GM18511 (cell line): Measurements from ENCODE around the gene TLE5.
"Not testable (repeated sequence)": the region's sequence is repeated elsewhere in the genome, so short reads cannot be mapped to it uniquely, and the experiment has no call there.

Experiments used
- ATAC-seq: cut with Tn5 transposase; IDR thresholded peaks from one replicate; pipeline ENCODE4 v1.9.1; 2021; ENCODE audit warnings: mild to moderate bottlenecking, moderate library complexity; ENCODE audit not compliant: unreplicated experiment

Gene TLE5

GRCh38 chr19:3045885-3046697, 16.2 kb downstream of the TLE5 start:
- ATAC-seq = no peak

- no peak for ATAC-seq
Measured at GRCh38 chr19:3045191-3045590, 17.1 kb downstream of the TLE5 start.

GRCh38 chr19:3042621-3043267, 19.6 kb downstream of the TLE5 start:
- ATAC-seq = no peak

- ATAC-seq = no peak
Measured at GRCh38 chr19:3041761-3042620, 20.3 kb downstream of the TLE5 start.

GRCh38 chr19:3041327-3041726, 21.0 kb downstream of the TLE5 start:
- ATAC-seq = no peak

- ATAC-seq = no peak
Measured at GRCh38 chr19:3039641-3040077, 22.6 kb downstream of the TLE5 start.

- ATAC-seq = no peak
Measured at GRCh38 chr19:3039125-3039524, 23.2 kb downstream of the TLE5 start.

- no peak for ATAC-seq
Measured at GRCh38 chr19:3038214-3038613, 24.1 kb downstream of the TLE5 start.

GRCh38 chr19:3036977-3037544, 25.2 kb downstream of the TLE5 start:
- not testable (repeated sequence) for ATAC-seq

GRCh38 chr19:3036119-3036976, 25.9 kb downstream of the TLE5 start:
- ATAC-seq = peak; percentile 41

GRCh38 chr19:3035542-3036118, 26.7 kb downstream of the TLE5 start:
- peak; percentile 92 for ATAC-seq

- ATAC-seq = peak; percentile 6
Measured at GRCh38 chr19:3034656-3035541, 27.4 kb downstream of the TLE5 start.

GRCh38 chr19:3034406-3034655, 28.0 kb downstream of the TLE5 start:
- ATAC-seq = no peak

GRCh38 chr19:3033595-3034405, 28.5 kb downstream of the TLE5 start:
- ATAC-seq = no peak

GRCh38 chr19:3031607-3031867, 30.8 kb downstream of the TLE5 start:
- no peak for ATAC-seq

GRCh38 chr19:3029065-3029923, 33.0 kb downstream of the TLE5 start, which contains the start of gene TLE2:
TLE2 (minus strand) TSS chr19:3029280; CDS start chr19:3028904, 376 bp downstream.
- ATAC-seq = no peak

GRCh38 chr19:3028305-3029064, 33.8 kb downstream of the TLE5 start:
- ATAC-seq = no peak
